ENCODE data around the gene CAGE1. TPM values are rescaled to one million over a fixed set of nuclear protein-coding genes. Genes with fewer than 3 reads are reported as not detected.
A peak's percentile ranks its signal among the peaks of the same experiment; 100 is the strongest.

The CAGE1 gene
- total and polyA plus RNA-seq, 10 of the 15 experiments (the other 5 are each of a cell fraction or from before 2014, with no cell fraction given) = 0.03 to 0.42 (median 0.08) TPM; not detected in 3

DNA sequence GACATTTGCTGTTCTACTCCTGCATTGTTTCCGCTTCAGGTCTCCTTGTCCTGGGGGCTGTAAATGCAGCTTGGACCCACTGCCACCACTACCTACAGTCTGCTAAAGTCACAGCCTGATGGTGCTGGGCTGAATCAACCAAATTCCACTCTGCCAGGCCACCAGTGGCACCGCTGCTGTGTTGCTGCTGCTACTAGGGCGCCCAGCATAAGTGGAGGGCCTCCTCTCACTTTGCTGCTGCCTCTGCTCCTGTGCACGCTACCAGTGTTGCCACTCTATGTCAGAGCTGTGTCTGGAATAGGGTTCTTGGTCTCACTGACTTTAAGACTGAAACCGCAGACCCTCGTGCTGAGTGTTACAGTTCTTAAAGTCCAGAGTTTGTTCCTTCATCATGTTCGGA, 75.1 kb downstream of the CAGE1 start:
- Histone ChIP-seq H2AFZ (ENCODE audit: control insufficient read depth, low read depth, low read length) (no peak overlapping the region), H3K27me3 (replicated peaks in 1 of 2; ENCODE audit: control insufficient read depth in 2 of 2, insufficient read depth in 2 of 2, low read length in 1 of 2) (no peaks in the 10 kb centered on the region), H3K79me2 (ENCODE audit: control insufficient read depth, insufficient read depth, low read length) (peaks cover 38% of the 10 kb centered on the region), H3K36me3 (ENCODE audit: control insufficient read depth in 2 of 2, insufficient read depth in 2 of 2, low read length in 1 of 2) (peaks cover 0 to 7% of the 10 kb centered on the region in 2 experiments; a peak in 1 of 4 replicates), H3K9me3 (replicated peaks; ENCODE audit: control insufficient read depth, insufficient read depth, low read length) (peaks cover 5% of the 10 kb centered on the region; the same call in 2 of the 3 replicates), H4K20me1 (ENCODE audit: control insufficient read depth, insufficient read depth) (no peaks in the 10 kb centered on the region), H3K4me2 (ENCODE audit: control insufficient read depth, insufficient read depth) (no peak overlapping the region), H3K9ac (ENCODE audit: control insufficient read depth, insufficient read depth, low read length) (no peak overlapping the region), H3K4me3 (no peak overlapping the region), H3K4me1 (ENCODE audit: control insufficient read depth, insufficient read depth, low read length) (peaks cover 6% of the 10 kb centered on the region), H3K27ac (ENCODE audit: control insufficient read depth, insufficient read depth) (no peak overlapping the region)
- BruUV-seq (replicated peaks) = no TSS peak
- intact Hi-C loops (cut with micrococcal nuclease; ENCODE audit: unreplicated experiment) = loop anchor here (10.0 kb wide), 1 partner anchor 730 kb away; the partner anchor contains the start of gene LY86
- ChIA-PET POLR2A (interaction anchor here (1.4 to 1.9 kb wide), 2 partner anchors 10 to 37 kb away, joined by 4 to 14 read pairs; no protein-coding TSS in a partner anchor), CTCF (interaction anchor here (2.0 to 2.7 kb wide), 2 partner anchors 10 to 39 kb away, joined by 6 to 15 read pairs; no protein-coding TSS in a partner anchor), SMC1A (ENCODE audit: uncharacterized antibody, unreplicated experiment) (interaction anchor here (1.3 to 3.4 kb wide), 3 partner anchors 10 to 36 kb away, joined by 4 to 16 read pairs (median 5); no protein-coding TSS in a partner anchor), RAD21 (ENCODE audit: unreplicated experiment) (interaction anchor here (0.8 to 2.4 kb wide), 2 partner anchors 37 to 38 kb away, joined by 4 to 8 read pairs; no protein-coding TSS in a partner anchor)
- FAIRE-seq (no peak), DNase-seq (ENCODE audit: low read depth, low spot score) (no peak), ATAC-seq (no peak)
- no peak for TF ChIP-seq KLF5 (IDR thresholded peaks at IDR 0.05; ENCODE audit: partially characterized antibody)
- 81% methylated on average over 7 of the region's 7 CpGs for WGBS (ENCODE audit: insufficient coverage, insufficient replicate concordance, low lambda C conversion rate, missing lambda C conversion rate)
- in situ Hi-C loops (cut with MboI) = no loop called here

DNA sequence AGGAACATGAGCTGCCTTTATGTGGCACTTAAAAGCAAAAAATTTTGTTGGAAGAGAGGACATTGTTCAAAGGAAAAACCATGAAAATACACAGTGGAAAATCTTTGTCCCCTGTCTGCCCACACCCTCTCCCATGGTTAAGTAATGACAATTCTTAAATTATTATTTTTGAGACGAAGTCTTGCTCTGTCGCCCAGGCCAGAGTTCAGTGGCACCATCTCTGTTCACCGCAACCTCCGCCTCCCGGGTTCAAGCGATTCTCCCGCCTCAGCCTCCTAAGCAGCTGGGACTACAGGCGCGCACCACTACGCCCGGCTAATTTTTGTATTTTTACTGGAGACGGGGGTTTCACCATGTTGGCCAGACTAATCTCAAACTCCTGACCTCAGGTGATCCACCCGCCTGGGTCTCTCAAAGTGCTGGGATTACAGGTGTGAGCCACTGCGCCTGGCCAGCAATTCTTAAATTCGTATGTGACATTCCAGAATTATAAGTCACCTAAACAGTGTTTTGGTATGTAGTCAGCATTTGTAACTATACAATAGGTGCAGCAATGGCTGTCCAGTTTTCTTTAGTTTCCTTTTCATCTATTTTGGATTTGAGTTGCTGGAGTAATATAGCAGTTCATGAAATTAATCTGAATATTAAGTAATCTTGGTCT, 75.9 kb downstream of the CAGE1 start:
- Histone ChIP-seq H3K4me2 (ENCODE audit: control insufficient read depth, insufficient read depth) (peak overlapping the region; percentile 88), H3K4me1 (ENCODE audit: control insufficient read depth, insufficient read depth, low read length) (peaks cover 6% of the 10 kb centered on the region), H3K27ac (ENCODE audit: control insufficient read depth, insufficient read depth) (peak overlapping the region; percentile 82), H2AFZ (ENCODE audit: control insufficient read depth, low read depth, low read length) (peak overlapping the region; percentile 92), H3K4me3 (peak overlapping the region; percentile 48), H3K9ac (ENCODE audit: control insufficient read depth, insufficient read depth, low read length) (peak overlapping the region; percentile 90), H4K20me1 (ENCODE audit: control insufficient read depth, insufficient read depth) (no peaks in the 10 kb centered on the region), H3K27me3 (replicated peaks in 1 of 2; ENCODE audit: control insufficient read depth in 2 of 2, insufficient read depth in 2 of 2, low read length in 1 of 2) (no peaks in the 10 kb centered on the region), H3K79me2 (ENCODE audit: control insufficient read depth, insufficient read depth, low read length) (peaks cover 45% of the 10 kb centered on the region), H3K36me3 (ENCODE audit: control insufficient read depth in 2 of 2, insufficient read depth in 2 of 2, low read length in 1 of 2) (peaks cover 0 to 15% of the 10 kb centered on the region in 2 experiments; a peak in 1 of 4 replicates), H3K9me3 (replicated peaks; ENCODE audit: control insufficient read depth, insufficient read depth, low read length) (peaks cover 6% of the 10 kb centered on the region; the same call in 2 of the 3 replicates)
- ATAC-seq = no peak
- BruUV-seq (replicated peaks) = TSS peak; percentile 95
- in situ Hi-C loops (cut with MboI) = no loop called here
- CTCF ChIA-PET = interaction anchor here (1.4 to 2.7 kb wide), 3 partner anchors 11 to 70 kb away, joined by 3 to 15 read pairs (median 6); no protein-coding TSS in a partner anchor
- POLR2A ChIA-PET = interaction anchor here (1.0 to 1.9 kb wide), 4 partner anchors 11 to 78 kb away, joined by 4 to 14 read pairs (median 4); partner anchors contain the start of genes CAGE1 and RIOK1
- DNase-seq (ENCODE audit: low read depth, low spot score) = no peak
- SMC1A ChIA-PET (ENCODE audit: uncharacterized antibody, unreplicated experiment) = interaction anchor here (1.4 to 3.4 kb wide), 5 partner anchors 10 to 76 kb away, joined by 4 to 16 read pairs (median 5); partner anchors contain the start of genes CAGE1 and RIOK1
- intact Hi-C loops (cut with micrococcal nuclease; ENCODE audit: unreplicated experiment) = loop anchor here (1.0 to 10.0 kb wide), 2 partner anchors 76 to 729 kb away; partner anchors contain the start of genes CAGE1, LY86 and RIOK1
- 81% methylated on average over 15 of the region's 15 CpGs for WGBS (ENCODE audit: insufficient coverage, insufficient replicate concordance, low lambda C conversion rate, missing lambda C conversion rate)
- FAIRE-seq = no peak
- RAD21 ChIA-PET (ENCODE audit: unreplicated experiment) = interaction anchor here (1.9 to 2.6 kb wide), 3 partner anchors 14 to 76 kb away, joined by 7 to 11 read pairs (median 8); partner anchors contain the start of genes CAGE1 and RIOK1
- TF ChIP-seq SRF (IDR thresholded peaks at IDR 0.05; ENCODE audit: low read depth in 2 of 2, low read length in 2 of 2) = no peak
- no peak for TF ChIP-seq ETV6 (conservative IDR thresholded peaks at IDR 0.05 in 1 of 2, IDR thresholded peaks at IDR 0.05 in 1 of 2; ENCODE audit: borderline replicate concordance in 1 of 2, low read depth in 1 of 2)
- TF ChIP-seq, protein P1, sequence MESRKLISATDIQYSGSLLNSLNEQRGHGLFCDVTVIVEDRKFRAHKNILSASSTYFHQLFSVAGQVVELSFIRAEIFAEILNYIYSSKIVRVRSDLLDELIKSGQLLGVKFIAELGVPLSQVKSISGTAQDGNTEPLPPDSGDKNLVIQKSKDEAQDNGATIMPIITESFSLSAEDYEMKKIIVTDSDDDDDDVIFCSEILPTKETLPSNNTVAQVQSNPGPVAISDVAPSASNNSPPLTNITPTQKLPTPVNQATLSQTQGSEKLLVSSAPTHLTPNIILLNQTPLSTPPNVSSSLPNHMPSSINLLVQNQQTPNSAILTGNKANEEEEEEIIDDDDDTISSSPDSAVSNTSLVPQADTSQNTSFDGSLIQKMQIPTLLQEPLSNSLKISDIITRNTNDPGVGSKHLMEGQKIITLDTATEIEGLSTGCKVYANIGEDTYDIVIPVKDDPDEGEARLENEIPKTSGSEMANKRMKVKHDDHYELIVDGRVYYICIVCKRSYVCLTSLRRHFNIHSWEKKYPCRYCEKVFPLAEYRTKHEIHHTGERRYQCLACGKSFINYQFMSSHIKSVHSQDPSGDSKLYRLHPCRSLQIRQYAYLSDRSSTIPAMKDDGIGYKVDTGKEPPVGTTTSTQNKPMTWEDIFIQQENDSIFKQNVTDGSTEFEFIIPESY (IDR thresholded peaks at IDR 0.05) = 0 out of 2 replicates have a peak, but pooled peaks have one; percentile 22
- TF ChIP-seq ZNF622 (IDR thresholded peaks at IDR 0.05) = peak; percentile 3; the same call in 1 of the 2 replicates
- no peak for TF ChIP-seq NFYA (IDR thresholded peaks at IDR 0.05; ENCODE audit: borderline replicate concordance, low read depth, low read length)
- peak; percentile 11; the same call in 1 of the 2 replicates for TF ChIP-seq IKZF1 (conservative IDR thresholded peaks at IDR 0.05)

All from GM12878 (cell line).